ENCODE results near the gene ANTXR2. TPM values are rescaled to one million over a fixed set of nuclear protein-coding genes. Genes with fewer than 3 reads are reported as not detected.

ANTXR2 gene
- total and polyA plus RNA-seq, 2 of the 8 experiments (the other 6 are each of a cell fraction or from before 2014, with no cell fraction given) = 1.1 to 7.5 TPM

DNA sequence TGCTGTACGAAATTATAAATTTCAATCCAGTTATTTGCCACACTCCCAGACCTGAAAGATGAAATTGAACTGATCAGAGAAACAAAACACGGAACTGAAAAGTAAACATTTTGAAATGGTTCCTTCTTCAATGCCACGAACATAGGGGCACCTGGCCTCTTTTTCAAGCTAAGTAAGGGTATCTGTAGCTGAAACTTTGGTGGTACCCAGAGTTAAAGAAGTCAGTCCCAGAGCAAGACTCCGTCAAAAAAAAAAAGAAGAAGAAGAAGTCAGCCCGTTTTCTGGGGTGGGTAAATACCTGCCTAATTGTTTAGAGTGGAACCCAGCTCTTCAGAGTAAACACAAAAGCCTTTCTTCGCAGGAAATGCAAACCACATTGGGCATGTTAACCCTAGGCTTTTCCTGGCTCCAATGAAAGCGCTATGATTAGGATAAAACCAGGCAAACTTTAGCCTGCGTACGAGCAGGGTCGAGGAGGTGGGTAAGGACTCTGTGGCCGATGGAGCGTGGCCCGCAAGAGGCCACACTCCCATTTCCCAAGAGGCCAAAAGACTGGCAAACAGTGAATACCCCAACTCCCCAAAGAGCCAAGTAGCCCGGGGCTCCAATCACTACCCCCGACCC is 1.3 kb downstream of the ANTXR2 start:
- Histone ChIP-seq H3K9me3 (ENCODE audit: insufficient read depth in 2 of 2, low read depth in 1 of 2, low read length in 1 of 2) (no peaks in the 10 kb centered on the region), H2BK120ac (replicated peaks; ENCODE audit: low read depth, low read length) (no peak overlapping the region), H4K8ac (ENCODE audit: extremely low read depth, insufficient read depth, low read length) (no peak overlapping the region; the same call in 1 of the 2 replicates), H3K23me2 (ENCODE audit: low read depth, low read length) (peaks cover 8% of the 10 kb centered on the region; the same call in 1 of the 2 replicates), H3K36me3 (ENCODE audit: control insufficient read depth in 2 of 4, insufficient read depth in 4 of 4, low read length in 3 of 4) (no peaks in the 10 kb centered on the region), H2BK20ac (ENCODE audit: low read length) (no peak overlapping the region), H3K14ac (ENCODE audit: insufficient read length) (no peak overlapping the region), H2BK12ac (ENCODE audit: low read depth, low read length) (no peak overlapping the region), H3K79me1 (ENCODE audit: low read depth, low read length) (no peaks in the 10 kb centered on the region), H3K4ac (replicated peaks; ENCODE audit: insufficient read length, low read depth, low read length) (no peak overlapping the region), H3K9ac (replicated peaks in 1 of 4; ENCODE audit: extremely low read depth in 1 of 4, low read depth in 3 of 4, low read length in 3 of 4) (peak overlapping the region in 1 of 4 experiments; percentile 53; a peak in 1 of 7 replicates), H3K23ac (ENCODE audit: insufficient read length) (no peak overlapping the region), H3K79me2 (ENCODE audit: control insufficient read depth in 1 of 2, insufficient read depth in 2 of 2, low read length in 2 of 2) (no peaks in the 10 kb centered on the region), H4K20me1 (replicated peaks in 1 of 2; ENCODE audit: control insufficient read depth in 1 of 2, insufficient read depth in 2 of 2, low read length in 2 of 2) (no peaks in the 10 kb centered on the region), H2AFZ (ENCODE audit: low read length) (peak overlapping the region; percentile 63), H3K27me3 (replicated peaks in 1 of 4; ENCODE audit: control insufficient read depth in 3 of 4, extremely low read depth in 1 of 4, insufficient read depth in 3 of 4, low read length in 3 of 4) (peaks cover 0 to 7% (median 0%) of the 10 kb centered on the region in 4 experiments; a peak in 2 of 7 replicates), H3K27ac (ENCODE audit: low read depth, low read length) (no peak overlapping the region), H3K4me3 (ENCODE audit: extremely low read depth in 1 of 4, insufficient read depth in 2 of 4, low read depth in 3 of 4, low read length in 4 of 4) (peak overlapping the region; percentile 73 to 84 (median 82)), H2BK5ac (ENCODE audit: low read depth, low read length) (no peak overlapping the region), H2BK15ac (ENCODE audit: low read length) (no peak overlapping the region; the same call in 1 of the 2 replicates), H4K5ac (ENCODE audit: insufficient read length, low read depth, low read length) (no peak overlapping the region), H3K18ac (ENCODE audit: extremely low read depth, low read length) (no peak overlapping the region), H4K91ac (replicated peaks; ENCODE audit: insufficient read length, low read length) (no peak overlapping the region), H3K4me1 (replicated peaks in 1 of 4; ENCODE audit: control insufficient read depth in 3 of 4, insufficient read depth in 4 of 4, low read length in 3 of 4) (peaks cover 0 to 3% (median 1%) of the 10 kb centered on the region in 4 experiments; a peak in 3 of 7 replicates), H2AK5ac (ENCODE audit: low read depth, low read length) (no peak overlapping the region), H3K56ac (replicated peaks; ENCODE audit: insufficient read length, low read depth, low read length) (no peak overlapping the region), H3K4me2 (ENCODE audit: insufficient read depth in 1 of 2, low read depth in 2 of 2, low read length in 2 of 2) (peak overlapping the region; percentile 86 to 96)
- CTCF ChIA-PET (ENCODE audit: partially characterized antibody) = interaction anchor here (0.6 to 0.7 kb wide), 3 partner anchors 141 to 1293 kb away, joined by 3 read pairs; no protein-coding TSS in a partner anchor
- WGBS, 2 experiments (ENCODE audit: extremely low coverage in 1 of 2, insufficient coverage in 1 of 2, insufficient read length in 1 of 2, insufficient replicate concordance in 2 of 2, low coverage in 1 of 2, low lambda C conversion rate in 2 of 2, missing lambda C conversion rate in 1 of 2) = 10% methylated on average over 15 of the region's 15 CpGs; no CpG with 5 or more reads in 1 of the 2 experiments
- DNase-seq (ENCODE audit: low read depth in 1 of 2, low spot score in 2 of 2) = peak in 1 of 2 experiments; percentile 17
- POLR2A ChIA-PET (ENCODE audit: partially characterized antibody) = interaction anchor here (1.0 to 1.7 kb wide), 3 partner anchors 12 to 107 kb away, joined by 3 read pairs; no protein-coding TSS in a partner anchor
- FAIRE-seq = no peak
- TF ChIP-seq TAF1 (IDR thresholded peaks at IDR 0.05; ENCODE audit: low read depth, low read length) (peak; percentile 30; the same call in 1 of the 2 replicates), EGR1 (IDR thresholded peaks at IDR 0.05; ENCODE audit: borderline replicate concordance, low read depth, low read length) (no peak)

All from H1 (cell line).